Measurements from ENCODE around the gene APEX1.

- TF ChIP-seq POLR2A (IDR thresholded peaks at IDR 0.05) (no peak), CTCF (IDR thresholded peaks at IDR 0.05) (no peak), POLR2AphosphoS5 (IDR thresholded peaks at IDR 0.05) (no peak), EP300 (IDR thresholded peaks at IDR 0.05; ENCODE audit: low read depth) (no peak)
Measured at GRCh38 chr14:20436363-20436755, 18.7 kb upstream of the APEX1 start.
